Measurements from ENCODE around the gene RTKN. TPM values are rescaled to one million over a fixed set of nuclear protein-coding genes. Genes with fewer than 3 reads are reported as not detected.

The RTKN gene
- total and polyA plus RNA-seq, 2 of the 13 experiments (the other 11 are each of a cell fraction or from before 2014, with no cell fraction given): 159 to 166 TPM

DNA sequence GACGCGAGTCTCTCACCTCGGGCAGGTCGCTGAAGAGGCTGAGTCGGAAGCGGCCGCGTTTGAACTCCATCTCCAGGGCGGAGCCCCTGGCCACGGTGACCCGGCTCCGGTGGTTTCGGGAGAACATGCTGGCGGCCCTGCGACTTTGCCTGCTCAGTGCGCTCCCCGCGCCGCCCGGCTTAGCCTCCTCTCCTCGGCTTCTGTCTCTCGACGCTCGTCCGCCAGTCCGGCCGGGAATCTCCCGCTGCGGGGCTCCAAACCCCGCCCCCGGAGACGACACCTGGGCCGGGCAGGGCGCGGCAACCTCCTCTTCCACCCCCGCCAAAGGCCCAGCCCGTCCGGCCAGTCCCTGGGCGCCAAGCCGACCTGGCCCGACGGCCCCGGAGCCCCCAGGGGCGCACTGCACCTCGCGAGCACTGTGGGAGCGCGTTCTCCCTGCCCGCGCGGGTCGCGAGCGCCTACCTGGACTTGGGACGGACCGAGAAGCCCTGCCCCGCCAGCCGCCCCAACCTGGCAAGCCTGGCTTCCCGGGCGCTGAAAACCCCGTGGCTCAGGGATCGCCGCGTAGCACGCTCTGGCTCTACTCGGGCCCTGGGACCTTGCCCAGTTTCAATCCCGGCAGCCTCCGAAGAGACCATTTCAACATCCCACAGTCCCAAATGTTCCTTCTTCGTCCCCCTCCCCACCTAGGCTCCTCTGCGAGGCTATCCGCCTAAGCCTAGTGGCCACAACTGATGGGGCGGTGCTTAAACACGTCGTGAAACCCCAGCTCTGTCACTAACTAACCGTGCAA lies at the start of gene RTKN (continued):
- TF ChIP-seq ZNF678 (CRISPR knock-in tag; IDR thresholded peaks at IDR 0.05) (peak; percentile 99), ZSCAN21 (CRISPR knock-in tag; IDR thresholded peaks at IDR 0.05; ENCODE audit: borderline replicate concordance) (peak; percentile 88), ZNF781 (CRISPR knock-in tag; IDR thresholded peaks at IDR 0.05; ENCODE audit: borderline replicate concordance, not compliant biosample characterization) (peak; percentile 77), ZNF543 (CRISPR knock-in tag; IDR thresholded peaks at IDR 0.05) (peak; percentile 91), ZNF225 (CRISPR knock-in tag; IDR thresholded peaks at IDR 0.05) (no peak; the same call in 1 of the 2 replicates), ZNF713 (CRISPR knock-in tag; IDR thresholded peaks at IDR 0.05) (no peak), ZNF816 (CRISPR knock-in tag; IDR thresholded peaks at IDR 0.05; ENCODE audit: borderline replicate concordance) (peak; percentile 75), ZNF274 (CRISPR knock-in tag; IDR thresholded peaks at IDR 0.05) (peak; percentile 80), EP300 (IDR thresholded peaks at IDR 0.05; ENCODE audit: low read depth in 2 of 2, low read length in 2 of 2) (no peak), EP300 (CRISPR knock-in tag; IDR thresholded peaks at IDR 0.05; ENCODE audit: borderline replicate concordance) (peak; percentile 59; the same call in 1 of the 2 replicates), SMAD9 (CRISPR knock-in tag; IDR thresholded peaks at IDR 0.05) (no peak), KLF16 (CRISPR knock-in tag; IDR thresholded peaks at IDR 0.05) (peak; percentile 61 to 70; a peak in 2 of 4 replicates), MIXL1 (CRISPR knock-in tag; IDR thresholded peaks at IDR 0.05) (peak; percentile 95; the same call in 1 of the 2 replicates), NFYB (CRISPR knock-in tag; IDR thresholded peaks at IDR 0.05) (peak; percentile 56; the same call in 1 of the 2 replicates), IKZF1 (IDR thresholded peaks at IDR 0.05) (no peak)
- TF ChIP-seq, protein P1, sequence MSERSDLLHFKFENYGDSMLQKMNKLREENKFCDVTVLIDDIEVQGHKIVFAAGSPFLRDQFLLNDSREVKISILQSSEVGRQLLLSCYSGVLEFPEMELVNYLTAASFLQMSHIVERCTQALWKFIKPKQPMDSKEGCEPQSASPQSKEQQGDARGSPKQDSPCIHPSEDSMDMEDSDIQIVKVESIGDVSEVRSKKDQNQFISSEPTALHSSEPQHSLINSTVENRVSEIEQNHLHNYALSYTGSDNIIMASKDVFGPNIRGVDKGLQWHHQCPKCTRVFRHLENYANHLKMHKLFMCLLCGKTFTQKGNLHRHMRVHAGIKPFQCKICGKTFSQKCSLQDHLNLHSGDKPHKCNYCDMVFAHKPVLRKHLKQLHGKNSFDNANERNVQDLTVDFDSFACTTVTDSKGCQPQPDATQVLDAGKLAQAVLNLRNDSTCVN (CRISPR knock-in tag; IDR thresholded peaks at IDR 0.05; ENCODE audit: borderline replicate concordance): 0 out of 2 replicates have a peak, but pooled peaks have one; percentile 59
- TF ChIP-seq, protein P2, sequence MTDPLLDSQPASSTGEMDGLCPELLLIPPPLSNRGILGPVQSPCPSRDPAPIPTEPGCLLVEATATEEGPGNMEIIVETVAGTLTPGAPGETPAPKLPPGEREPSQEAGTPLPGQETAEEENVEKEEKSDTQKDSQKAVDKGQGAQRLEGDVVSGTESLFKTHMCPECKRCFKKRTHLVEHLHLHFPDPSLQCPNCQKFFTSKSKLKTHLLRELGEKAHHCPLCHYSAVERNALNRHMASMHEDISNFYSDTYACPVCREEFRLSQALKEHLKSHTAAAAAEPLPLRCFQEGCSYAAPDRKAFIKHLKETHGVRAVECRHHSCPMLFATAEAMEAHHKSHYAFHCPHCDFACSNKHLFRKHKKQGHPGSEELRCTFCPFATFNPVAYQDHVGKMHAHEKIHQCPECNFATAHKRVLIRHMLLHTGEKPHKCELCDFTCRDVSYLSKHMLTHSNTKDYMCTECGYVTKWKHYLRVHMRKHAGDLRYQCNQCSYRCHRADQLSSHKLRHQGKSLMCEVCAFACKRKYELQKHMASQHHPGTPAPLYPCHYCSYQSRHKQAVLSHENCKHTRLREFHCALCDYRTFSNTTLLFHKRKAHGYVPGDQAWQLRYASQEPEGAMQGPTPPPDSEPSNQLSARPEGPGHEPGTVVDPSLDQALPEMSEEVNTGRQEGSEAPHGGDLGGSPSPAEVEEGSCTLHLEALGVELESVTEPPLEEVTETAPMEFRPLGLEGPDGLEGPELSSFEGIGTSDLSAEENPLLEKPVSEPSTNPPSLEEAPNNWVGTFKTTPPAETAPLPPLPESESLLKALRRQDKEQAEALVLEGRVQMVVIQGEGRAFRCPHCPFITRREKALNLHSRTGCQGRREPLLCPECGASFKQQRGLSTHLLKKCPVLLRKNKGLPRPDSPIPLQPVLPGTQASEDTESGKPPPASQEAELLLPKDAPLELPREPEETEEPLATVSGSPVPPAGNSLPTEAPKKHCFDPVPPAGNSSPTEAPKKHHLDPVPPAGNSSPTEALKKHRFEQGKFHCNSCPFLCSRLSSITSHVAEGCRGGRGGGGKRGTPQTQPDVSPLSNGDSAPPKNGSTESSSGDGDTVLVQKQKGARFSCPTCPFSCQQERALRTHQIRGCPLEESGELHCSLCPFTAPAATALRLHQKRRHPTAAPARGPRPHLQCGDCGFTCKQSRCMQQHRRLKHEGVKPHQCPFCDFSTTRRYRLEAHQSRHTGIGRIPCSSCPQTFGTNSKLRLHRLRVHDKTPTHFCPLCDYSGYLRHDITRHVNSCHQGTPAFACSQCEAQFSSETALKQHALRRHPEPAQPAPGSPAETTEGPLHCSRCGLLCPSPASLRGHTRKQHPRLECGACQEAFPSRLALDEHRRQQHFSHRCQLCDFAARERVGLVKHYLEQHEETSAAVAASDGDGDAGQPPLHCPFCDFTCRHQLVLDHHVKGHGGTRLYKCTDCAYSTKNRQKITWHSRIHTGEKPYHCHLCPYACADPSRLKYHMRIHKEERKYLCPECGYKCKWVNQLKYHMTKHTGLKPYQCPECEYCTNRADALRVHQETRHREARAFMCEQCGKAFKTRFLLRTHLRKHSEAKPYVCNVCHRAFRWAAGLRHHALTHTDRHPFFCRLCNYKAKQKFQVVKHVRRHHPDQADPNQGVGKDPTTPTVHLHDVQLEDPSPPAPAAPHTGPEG (CRISPR knock-in tag; IDR thresholded peaks at IDR 0.05): peak; percentile 71
- TF ChIP-seq, protein P3, sequence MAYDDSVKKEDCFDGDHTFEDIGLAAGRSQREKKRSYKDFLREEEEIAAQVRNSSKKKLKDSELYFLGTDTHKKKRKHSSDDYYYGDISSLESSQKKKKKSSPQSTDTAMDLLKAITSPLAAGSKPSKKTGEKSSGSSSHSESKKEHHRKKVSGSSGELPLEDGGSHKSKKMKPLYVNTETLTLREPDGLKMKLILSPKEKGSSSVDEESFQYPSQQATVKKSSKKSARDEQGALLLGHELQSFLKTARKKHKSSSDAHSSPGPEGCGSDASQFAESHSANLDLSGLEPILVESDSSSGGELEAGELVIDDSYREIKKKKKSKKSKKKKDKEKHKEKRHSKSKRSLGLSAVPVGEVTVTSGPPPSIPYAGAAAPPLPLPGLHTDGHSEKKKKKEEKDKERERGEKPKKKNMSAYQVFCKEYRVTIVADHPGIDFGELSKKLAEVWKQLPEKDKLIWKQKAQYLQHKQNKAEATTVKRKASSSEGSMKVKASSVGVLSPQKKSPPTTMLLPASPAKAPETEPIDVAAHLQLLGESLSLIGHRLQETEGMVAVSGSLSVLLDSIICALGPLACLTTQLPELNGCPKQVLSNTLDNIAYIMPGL (CRISPR knock-in tag; IDR thresholded peaks at IDR 0.05; ENCODE audit: borderline replicate concordance in 1 of 2, low read depth in 1 of 2): peak in 1 of 2 experiments; percentile 84
- TF ChIP-seq, protein P4, sequence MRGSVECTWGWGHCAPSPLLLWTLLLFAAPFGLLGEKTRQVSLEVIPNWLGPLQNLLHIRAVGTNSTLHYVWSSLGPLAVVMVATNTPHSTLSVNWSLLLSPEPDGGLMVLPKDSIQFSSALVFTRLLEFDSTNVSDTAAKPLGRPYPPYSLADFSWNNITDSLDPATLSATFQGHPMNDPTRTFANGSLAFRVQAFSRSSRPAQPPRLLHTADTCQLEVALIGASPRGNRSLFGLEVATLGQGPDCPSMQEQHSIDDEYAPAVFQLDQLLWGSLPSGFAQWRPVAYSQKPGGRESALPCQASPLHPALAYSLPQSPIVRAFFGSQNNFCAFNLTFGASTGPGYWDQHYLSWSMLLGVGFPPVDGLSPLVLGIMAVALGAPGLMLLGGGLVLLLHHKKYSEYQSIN (CRISPR knock-in tag; IDR thresholded peaks at IDR 0.05; ENCODE audit: borderline replicate concordance): 0 out of 2 replicates have a peak, but pooled peaks have one; percentile 72
